ENCODE results near the gene TEX52.

Gene TEX52

DNA sequence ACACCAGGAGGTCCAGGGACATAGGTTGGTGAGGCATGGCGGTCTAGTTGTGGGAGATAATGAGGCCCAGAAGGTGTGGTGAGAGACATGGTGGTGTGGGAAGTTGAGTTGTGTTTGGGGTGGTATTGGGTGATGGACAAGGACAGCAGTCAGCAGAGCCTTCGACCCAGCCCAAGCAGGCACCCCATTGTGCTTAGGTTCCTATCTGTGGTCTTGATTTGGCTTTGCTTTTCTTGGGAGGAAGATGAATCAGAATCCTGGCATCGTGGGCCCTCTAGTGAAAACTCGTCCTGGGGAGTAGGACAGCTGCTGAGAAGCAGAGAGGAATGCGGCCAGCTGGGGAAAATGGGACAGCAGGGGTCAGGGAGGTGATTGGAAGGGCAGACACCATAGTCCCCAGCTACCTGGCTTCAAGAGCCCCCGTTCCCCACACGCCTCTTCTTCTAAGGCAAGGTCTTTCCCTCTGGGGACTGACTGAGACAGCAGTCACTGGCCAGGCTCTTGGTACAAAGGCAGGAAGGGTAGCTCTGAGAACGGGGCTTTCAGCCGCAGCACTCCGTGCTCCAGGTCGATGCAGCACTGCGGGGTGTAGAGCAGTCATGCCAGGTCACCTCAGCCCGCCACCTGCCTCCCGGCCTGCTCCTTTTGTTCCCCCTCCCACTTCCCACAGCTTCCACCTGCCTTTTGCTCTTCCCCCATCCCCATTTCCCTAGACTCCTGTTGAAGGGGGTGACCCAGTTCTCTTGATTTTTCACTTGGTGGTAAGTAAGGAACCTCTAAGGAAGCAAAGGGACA is 29.9 kb downstream of the TEX52 start:
- no peak for DNase-seq

GRCh38 chr12:2826036-2826435 is 30.8 kb downstream of the TEX52 start:
- no peak for DNase-seq

DNA sequence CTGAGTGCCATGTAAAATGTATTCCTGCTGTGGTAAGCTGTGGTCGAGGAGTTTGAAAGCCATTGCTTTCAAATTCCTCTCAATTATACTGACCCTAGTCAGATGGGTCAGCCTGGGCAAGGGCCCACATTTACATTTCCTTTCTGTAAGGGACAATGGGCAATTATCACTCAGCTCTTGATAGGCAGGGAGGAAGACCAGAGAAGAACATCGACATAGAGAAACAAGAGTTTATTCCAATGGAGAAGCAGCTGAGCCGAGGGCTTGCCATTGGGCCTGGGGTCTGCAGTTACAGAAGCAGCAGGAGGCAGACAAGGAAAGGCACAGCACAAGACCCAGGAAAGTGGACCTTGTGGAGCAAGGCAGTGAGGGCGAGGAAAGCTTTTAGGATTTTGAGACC is 31.7 kb downstream of the TEX52 start:
- no peak for DNase-seq

DNA sequence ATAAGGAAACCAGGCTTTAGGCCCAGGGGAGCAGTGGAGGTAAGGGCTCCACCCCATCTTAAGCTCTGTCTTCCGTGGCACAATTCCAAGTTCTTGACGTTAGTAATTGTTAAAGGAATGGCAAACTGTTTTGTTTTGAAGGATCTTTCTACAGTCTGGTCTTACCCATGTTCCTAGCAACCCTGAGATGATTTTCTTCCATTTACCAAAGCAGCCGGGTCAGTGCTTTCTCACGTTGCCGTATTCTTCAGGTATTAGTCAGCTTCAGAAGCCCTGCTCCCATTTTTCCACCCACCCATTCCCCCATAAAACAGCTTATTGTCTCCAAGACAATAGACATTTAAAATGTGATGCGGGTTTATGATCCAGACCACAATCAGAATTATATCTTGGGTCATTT is 32.3 kb downstream of the TEX52 start:
- DNase-seq, result no peak

GRCh38 chr12:2823483-2823882 is 33.4 kb downstream of the TEX52 start:
- no peak for DNase-seq

DNA sequence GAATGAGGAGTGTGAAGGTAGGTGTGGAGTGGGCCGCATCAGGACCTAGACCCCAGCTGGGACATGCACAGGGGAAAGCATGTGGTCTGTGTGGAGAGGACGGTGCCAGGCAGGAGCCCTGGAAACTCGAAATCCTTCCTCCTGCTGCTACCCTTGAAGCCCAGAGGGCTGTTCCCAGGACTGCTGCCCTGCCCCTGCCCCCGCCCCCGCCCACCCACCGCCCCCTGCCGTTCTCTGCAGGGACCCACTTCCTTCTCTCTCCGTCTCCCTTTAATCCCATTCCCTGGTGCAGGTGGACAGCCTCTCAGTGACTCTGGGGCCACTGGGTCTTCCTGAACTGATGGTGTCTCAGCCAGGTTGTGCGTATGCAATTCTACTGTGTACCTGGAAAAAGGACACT is 36.4 kb downstream of the TEX52 start:
- DNase-seq, result no peak

DNA sequence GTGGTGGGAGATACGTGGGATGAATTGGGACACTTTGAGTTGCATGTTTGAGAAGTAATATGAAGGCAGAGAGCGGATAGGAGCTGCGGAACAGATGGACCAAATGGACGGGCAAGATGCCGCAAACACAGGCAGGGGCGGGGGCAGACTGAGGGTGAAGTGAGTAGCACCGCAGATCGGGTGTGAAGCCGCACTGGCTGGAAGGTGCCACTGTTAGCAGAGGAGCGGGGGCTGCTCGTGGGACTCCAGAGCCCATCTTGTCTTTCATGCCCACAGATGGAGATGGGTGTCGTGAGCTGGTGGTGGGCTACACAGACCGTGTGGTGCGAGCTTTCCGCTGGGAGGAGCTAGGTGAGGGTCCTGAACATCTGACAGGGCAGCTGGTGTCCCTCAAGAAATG is 37.0 kb downstream of the TEX52 start:
- DNase-seq, result no peak

- DNase-seq, result peak; percentile 67
Measured at GRCh38 chr12:2813214-2814185, 43.3 kb downstream of the TEX52 start.

GRCh38 chr12:2812290-2813213 is 44.3 kb downstream of the TEX52 start, which contains the start of gene ITFG2:
Gene ITFG2, plus strand, starts transcription at chr12:2812668. Its CDS starts 93 bp downstream, at chr12:2812761.
- DNase-seq, result peak; percentile 98

DNA sequence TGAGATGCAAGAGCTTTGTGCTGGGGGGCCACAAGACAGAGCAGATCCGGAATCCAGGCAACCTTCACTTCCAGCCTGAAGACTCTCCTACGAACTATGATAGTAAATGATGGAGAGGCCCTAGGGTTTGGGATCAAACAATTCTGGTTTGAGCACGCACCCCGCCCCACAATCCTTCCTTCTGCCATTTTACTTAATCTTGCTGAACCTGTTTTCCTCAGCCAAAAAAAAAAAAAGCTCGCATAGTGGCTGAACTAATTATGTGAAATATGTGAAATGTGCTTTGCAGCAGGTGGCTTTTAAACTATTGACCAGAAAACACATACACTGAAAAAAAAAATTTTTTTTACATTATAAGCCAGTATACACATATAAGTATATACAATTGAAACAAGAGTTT is 45.0 kb downstream of the TEX52 start:
- no peak for DNase-seq

DNA sequence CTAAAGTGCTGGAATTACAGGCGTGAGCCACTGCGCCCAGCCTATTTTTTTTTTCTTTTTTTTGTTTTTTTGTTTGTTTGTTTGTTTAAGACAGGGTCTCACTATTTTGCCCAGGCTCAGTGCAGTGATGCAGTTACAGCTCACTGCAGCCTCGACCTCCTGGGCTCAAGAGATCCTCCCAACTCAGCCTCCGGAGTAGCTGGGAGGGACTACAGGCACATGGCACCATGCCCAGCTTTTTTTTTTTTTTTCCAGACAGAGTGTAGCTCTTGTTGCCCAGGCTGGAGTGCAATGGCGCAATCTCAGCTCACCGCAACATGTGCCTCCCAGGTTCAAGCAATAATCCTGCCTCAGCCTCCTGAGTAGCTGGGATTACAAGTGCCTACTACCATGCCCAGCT is 50.1 kb downstream of the TEX52 start:
- DNase-seq, result no peak

DNA sequence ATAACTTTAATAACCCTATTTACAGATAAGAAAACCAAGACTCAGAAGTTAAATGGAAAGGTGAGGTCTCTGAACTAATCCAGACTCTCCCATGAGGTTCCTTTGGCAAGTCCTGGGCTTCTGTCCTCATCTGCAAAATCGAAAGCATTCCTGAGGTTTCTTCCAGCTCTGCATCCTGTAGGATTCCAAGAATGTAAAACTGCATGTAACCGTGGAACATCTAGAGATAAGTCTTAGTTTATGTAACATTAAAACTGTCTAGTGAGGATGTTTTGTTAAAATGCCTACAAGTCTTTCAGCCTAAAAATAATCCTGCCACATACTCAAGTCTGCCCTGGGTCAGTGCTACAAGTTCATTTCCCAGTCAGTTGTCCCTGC is 51.7 kb downstream of the TEX52 start:
- DNase-seq, result no peak

- no peak for DNase-seq
Measured at GRCh38 chr12:2804393-2805142, 52.3 kb downstream of the TEX52 start.

- DNase-seq, result no peak
Measured at GRCh38 chr12:2803635-2804392, 53.0 kb downstream of the TEX52 start.

GRCh38 chr12:2801044-2801783 is 55.6 kb downstream of the TEX52 start:
- DNase-seq, result no peak

- no peak for DNase-seq
Measured at GRCh38 chr12:2800046-2800570, 56.7 kb downstream of the TEX52 start.

Data from CD4-positive, alpha-beta T cell treated with Interleukin-17A for 1 hour (primary cell).